ENCODE data around the gene PRG3. TPM values are rescaled to one million over a fixed set of nuclear protein-coding genes. Genes with fewer than 3 reads are reported as not detected.

PRG3 gene
- total RNA-seq, 1 experiment from 2014 or later, result not detected

DNA sequence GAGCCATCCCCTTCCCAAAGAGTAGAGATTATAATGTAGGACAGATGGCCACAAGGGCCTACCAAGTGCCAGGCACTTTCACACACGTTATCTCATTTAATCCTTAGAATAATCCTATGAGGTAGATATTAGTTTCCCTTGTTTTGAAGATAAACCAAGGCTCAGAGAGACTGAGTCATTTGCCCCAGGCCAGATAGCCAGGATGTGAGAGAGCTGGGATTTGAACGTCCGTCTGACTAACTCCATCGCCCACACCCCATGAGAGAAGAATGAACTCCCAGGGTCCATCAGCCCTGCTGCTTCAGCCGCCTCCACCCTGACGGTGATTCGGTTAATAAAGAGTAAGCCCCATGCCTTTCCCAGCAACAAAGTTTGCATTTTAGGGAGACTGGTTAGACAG, 10.7 kb downstream of the PRG3 start:
- Histone ChIP-seq H3K27me3 (ENCODE audit: insufficient read depth, low read length) (no peaks in the 10 kb centered on the region), H2AK5ac (ENCODE audit: insufficient read length, low read length) (no peak overlapping the region), H3K4me1 (ENCODE audit: insufficient read depth, low read length) (peaks cover 4% of the 10 kb centered on the region)

More for the DNA sequence above, 10.7 kb downstream of the PRG3 start:
- H3K4ac ChIP-seq (ENCODE audit: low read depth, low read length), result no peak overlapping the region
- H2AFZ ChIP-seq (ENCODE audit: low read length), result no peak overlapping the region
- no peak overlapping the region for H2BK20ac ChIP-seq (ENCODE audit: low read depth, low read length, poor library complexity, severe bottlenecking)
- H4K91ac ChIP-seq (ENCODE audit: insufficient read length, low read depth, low read length), result no peak overlapping the region
- H2BK120ac ChIP-seq (ENCODE audit: low read depth, low read length, poor library complexity, severe bottlenecking), result no peak overlapping the region
- H3K79me1 ChIP-seq (ENCODE audit: insufficient read depth, low read depth, low read length, poor library complexity, severe bottlenecking), result no peaks in the 10 kb centered on the region
- no peak overlapping the region for H4K5ac ChIP-seq (ENCODE audit: insufficient read length, low read depth, low read length)
- no peak overlapping the region for H3K23ac ChIP-seq (ENCODE audit: insufficient read length, low read depth, low read length)
- H3K4me3 Mint-ChIP-seq, result no peak overlapping the region
- no peak overlapping the region; a peak in 1 of 7 replicates for H3K27ac Mint-ChIP-seq
- H3K23me2 ChIP-seq (ENCODE audit: insufficient read length, low read depth, low read length, poor library complexity, severe bottlenecking), result no peaks in the 10 kb centered on the region
- no peak overlapping the region for H3K56ac ChIP-seq (ENCODE audit: insufficient read length, low read depth, low read length)
- H3K18ac ChIP-seq (ENCODE audit: insufficient read length, low read depth, low read length), result no peak overlapping the region
- no peak overlapping the region for H3K4me2 ChIP-seq (ENCODE audit: insufficient read depth, insufficient read length, low read length)
- H3K79me2 ChIP-seq (ENCODE audit: insufficient read depth, low read length), result no peaks in the 10 kb centered on the region
- no peaks in the 10 kb centered on the region for H3K9me3 ChIP-seq (ENCODE audit: control insufficient read depth, low read depth, low read length)
- H3K4me1 Mint-ChIP-seq, result peaks cover 16% of the 10 kb centered on the region in 2 experiments
- no peak overlapping the region for H2BK5ac ChIP-seq (ENCODE audit: insufficient read length, low read length)
- H3K9me3 Mint-ChIP-seq, result no peaks in the 10 kb centered on the region
- no peak overlapping the region for H2BK12ac ChIP-seq (ENCODE audit: insufficient read length, low read depth, low read length)
- H2BK15ac ChIP-seq (ENCODE audit: low read depth, low read length), result no peak overlapping the region
- no peak overlapping the region for H3K14ac ChIP-seq (ENCODE audit: insufficient read depth, low read length)
- no peak overlapping the region for H3T11ph ChIP-seq (ENCODE audit: low read length)
- no peaks in the 10 kb centered on the region for H4K20me1 ChIP-seq (ENCODE audit: control insufficient read depth, insufficient read depth, insufficient read length)
- TF ChIP-seq, protein P1, sequence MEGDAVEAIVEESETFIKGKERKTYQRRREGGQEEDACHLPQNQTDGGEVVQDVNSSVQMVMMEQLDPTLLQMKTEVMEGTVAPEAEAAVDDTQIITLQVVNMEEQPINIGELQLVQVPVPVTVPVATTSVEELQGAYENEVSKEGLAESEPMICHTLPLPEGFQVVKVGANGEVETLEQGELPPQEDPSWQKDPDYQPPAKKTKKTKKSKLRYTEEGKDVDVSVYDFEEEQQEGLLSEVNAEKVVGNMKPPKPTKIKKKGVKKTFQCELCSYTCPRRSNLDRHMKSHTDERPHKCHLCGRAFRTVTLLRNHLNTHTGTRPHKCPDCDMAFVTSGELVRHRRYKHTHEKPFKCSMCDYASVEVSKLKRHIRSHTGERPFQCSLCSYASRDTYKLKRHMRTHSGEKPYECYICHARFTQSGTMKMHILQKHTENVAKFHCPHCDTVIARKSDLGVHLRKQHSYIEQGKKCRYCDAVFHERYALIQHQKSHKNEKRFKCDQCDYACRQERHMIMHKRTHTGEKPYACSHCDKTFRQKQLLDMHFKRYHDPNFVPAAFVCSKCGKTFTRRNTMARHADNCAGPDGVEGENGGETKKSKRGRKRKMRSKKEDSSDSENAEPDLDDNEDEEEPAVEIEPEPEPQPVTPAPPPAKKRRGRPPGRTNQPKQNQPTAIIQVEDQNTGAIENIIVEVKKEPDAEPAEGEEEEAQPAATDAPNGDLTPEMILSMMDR (conservative IDR thresholded peaks at IDR 0.05), result no peak
- no CpG with 5 or more reads among the region's 7 CpGs for WGBS (ENCODE audit: extremely low coverage, insufficient read length, low lambda C conversion rate)
- no peak overlapping the region for H4K8ac ChIP-seq (replicated peaks; ENCODE audit: insufficient read length, low read depth, low read length)
- no peak overlapping the region for H3K27ac ChIP-seq (ENCODE audit: insufficient read length, low read depth, low read length)
- DNase-seq, result no peak
- no peak overlapping the region for H3K9ac ChIP-seq (ENCODE audit: extremely low read depth, insufficient read length, low read length)
- H3K36me3 Mint-ChIP-seq (ENCODE audit: insufficient read depth in 1 of 3, low read depth in 3 of 3), result no peaks in the 10 kb centered on the region
- peaks cover 16% of the 10 kb centered on the region for H3K27me3 Mint-ChIP-seq (ENCODE audit: low read depth)

Measured in H9 (cell line).